ENCODE data around the gene USO1.
A peak's percentile ranks its signal among the peaks of the same experiment; 100 is the strongest.

Gene USO1

DNA sequence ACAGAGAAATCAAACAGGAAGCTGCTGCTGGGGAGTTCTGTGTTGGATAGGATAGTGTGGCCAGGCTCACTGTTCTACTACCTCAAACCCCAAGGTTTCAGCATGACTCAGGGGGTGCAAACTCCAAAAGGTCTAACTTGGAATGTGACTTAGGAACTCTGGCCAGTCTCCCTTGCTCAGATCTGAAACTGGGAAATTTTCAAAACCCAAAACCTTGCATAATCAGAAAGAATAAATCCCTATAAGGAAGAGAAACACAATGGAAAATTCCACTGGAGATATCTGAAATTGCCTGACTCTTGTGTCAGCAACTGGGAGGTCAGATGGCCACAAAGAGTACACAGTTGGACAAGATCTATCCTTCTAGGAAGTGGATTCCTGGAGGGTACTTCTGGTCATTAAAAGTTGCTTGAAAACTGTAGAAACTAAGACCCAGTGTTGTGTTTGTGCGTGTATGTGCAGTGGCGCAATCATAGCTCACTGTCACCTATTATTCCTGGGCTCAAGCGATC, 119.8 kb downstream of the USO1 start:
- DNase-seq = no peak

DNA sequence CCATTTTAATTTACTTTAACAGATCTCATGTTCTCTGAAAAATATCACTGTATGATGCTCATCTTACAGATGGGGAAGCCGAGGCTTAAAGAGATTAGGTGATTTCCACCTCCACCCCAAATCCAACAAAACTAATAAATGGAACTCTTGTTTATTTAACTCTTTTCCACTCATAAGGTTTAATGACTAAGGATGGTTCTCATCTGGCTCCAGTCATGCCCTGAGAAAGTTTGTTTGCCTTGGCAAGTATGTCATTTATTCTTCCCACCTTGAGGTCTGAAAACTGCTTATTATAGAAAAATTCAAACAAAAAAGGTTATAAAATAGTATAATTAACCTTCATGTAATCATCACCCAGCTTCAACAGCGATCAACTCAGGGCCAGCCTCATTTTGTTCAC, 121.6 kb downstream of the USO1 start:
- DNase-seq = no peak

DNA sequence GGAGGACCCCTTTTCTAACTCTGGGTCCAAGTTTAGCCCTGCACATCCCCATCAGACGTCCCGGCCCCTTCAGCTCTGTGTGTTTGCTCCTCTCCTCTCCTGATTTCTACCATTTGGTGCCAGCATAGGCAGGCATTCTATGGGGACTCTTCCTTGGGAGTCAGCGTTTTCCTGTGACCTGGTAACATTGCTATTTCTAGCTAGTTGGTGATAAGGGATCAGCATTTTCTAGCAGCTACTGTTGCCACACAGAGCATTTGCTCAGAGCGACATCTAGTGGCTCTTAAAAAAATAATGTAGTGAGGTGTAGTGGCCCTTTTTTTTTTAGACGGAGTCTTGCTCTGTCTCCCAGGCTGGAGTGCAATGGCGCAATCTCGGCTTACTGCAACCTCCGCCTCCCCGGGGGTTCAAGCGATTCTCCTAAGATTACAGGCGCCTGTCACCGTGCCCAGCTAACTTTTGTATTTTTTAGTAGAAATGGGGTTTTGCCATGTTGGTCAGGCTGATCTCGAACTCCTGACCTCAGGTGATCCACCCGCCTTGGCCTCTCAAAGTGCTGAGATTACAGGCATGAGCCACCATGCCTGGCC, 123.9 kb downstream of the USO1 start:
- DNase-seq = peak; percentile 85

DNA sequence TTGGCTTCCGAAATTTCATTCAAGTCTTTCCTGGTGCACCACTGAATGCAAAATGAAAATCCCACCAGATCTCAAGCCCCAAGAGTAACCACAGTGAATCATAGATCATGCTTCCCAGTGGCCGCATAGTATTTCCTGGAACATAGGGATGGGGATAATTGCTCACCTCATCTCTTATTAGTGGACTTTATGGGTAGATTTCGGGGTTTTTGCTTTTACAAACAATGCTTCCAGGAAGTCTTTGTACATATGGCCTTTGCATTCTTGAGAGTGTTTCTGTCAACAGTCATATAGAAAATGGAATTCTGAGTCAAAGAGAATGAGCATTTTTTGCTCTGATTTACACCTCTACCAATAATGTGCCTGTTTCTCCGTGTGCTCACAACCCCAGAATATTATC, 124.5 kb downstream of the USO1 start:
- DNase-seq = no peak

DNA sequence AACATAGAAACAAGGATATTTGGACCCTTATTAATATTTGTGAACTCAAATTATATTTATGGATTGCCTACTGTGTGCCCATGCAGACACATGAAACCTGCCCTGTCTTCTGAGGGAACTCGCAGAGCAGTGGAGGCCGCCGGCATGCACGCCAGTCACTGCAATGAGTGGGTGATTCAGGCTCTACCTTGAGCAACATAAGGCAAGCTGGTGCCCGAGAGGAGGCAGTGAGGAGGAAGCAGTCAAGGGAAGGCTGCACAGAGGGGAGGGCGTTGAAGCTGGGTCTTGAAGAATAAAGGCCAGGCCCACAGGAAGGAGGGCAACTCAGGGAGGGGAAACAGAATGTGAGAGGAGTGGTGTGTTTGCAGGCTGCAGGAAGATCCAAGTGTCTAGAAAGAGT, 125.1 kb downstream of the USO1 start:
- DNase-seq = peak; percentile 10

DNA sequence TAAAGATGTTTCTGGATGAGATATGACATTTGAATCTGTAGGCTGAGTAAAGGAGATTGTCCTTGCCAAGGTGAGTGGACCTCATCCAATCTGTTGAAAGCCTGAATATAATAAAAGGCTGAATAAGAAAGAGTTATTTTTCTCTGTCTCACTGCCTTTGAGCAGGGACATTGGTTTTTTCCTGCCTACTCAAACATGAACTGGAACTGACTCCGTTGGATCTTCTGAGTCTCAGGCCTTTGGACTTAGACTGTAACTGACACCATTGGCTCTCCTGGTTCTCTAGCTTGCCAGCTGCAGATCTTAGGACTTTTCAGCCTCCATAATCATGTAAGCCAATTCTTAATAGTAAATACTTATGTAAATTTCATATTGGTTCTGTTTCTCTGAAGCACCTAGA, 134.3 kb downstream of the USO1 start:
- no peak for DNase-seq

DNA sequence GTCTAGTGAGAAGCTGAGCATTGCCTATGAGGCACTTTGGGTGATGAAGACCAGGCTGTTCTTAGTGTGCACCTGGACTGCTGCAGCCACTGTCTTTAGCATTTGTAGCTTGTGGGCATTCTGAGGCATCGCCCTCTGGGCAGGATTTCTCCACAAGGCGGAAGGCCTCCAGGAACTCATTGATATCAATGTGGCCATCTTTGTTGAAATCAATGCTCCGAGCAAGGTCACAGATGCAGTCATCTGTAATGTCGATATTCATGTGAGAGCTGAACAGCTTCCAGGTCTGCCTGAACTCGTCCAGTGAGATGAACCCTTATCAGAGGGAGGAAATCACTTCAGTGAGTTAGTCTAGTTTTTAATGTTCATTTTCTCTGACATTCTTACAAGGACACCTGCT, 136.2 kb downstream of the USO1 start:
- DNase-seq = no peak
